HepG2 (cell line): Measurements from ENCODE around the gene TLX1. TPM values are rescaled to one million over a fixed set of nuclear protein-coding genes. Genes with fewer than 3 reads are reported as not detected.

ENCODE experiments used
- ATAC-seq: fragments of 200-7000 bp; cut with Tn5 transposase; 3 replicates; pipeline ENCODE4 v1.9.1; 2020; ENCODE audit warnings: mild to moderate bottlenecking, moderate library complexity
- BruUV-seq: library from RNA; stranded (reverse); fragments of 400-500 nt; replicated peaks from 2 replicates; lab custom pipeline; 2021; lab: Mats Ljungman, UMichigan
- CTCF ChIA-PET: fragments of 300-600 bp; formaldehyde crosslinking; extraction: SDS; loops from one replicate; lab custom pipeline; 2021; ENCODE audit warnings: low total read pairs, inconsistent platforms, low intra/inter-chr PET ratio; lab: Yijun Ruan, JAX
- POLR2A ChIA-PET: fragments of 350-600 bp; sonication (Branson Sonifier 250); formaldehyde crosslinking; loops from one replicate; lab custom pipeline; 2020; ENCODE audit warnings: antibody characterized with exemption, inconsistent platforms; lab: Yijun Ruan, JAX
- DNase-seq: peaks from one replicate; pipeline ENCODE4 v3.0.0-alpha.2; 2015; ENCODE audit warnings: low spot score
- FAIRE-seq: peaks from 3 replicates; lab custom pipeline; 2011; peaks lifted over from hg19 to GRCh38; lab: Jason Lieb, UNC
- H2AFZ ChIP-seq: one replicate; pipeline ENCODE4 v1.6.1; 2011; ENCODE audit warnings: low read length, inconsistent platforms
- H3K27ac ChIP-seq: fragments of 300-600 bp; 3 replicates; pipeline ENCODE4 v1.8.0; 2011; ENCODE audit warnings: mixed run types, mild to moderate bottlenecking, mixed read lengths, low read length, inconsistent platforms; ENCODE audit not compliant: insufficient read depth; ENCODE audit errors: extremely low read length
- H3K27me3 ChIP-seq, 2 experiments: fragments of 200-600 bp in 1 of 2; 2 replicates in 1 of 2; 3 replicates in 1 of 2; pipeline versions ENCODE4 v1.6.0 to v1.8.0; 2011; ENCODE audit warnings: low read length in 2 of 2, mild to moderate bottlenecking in 2 of 2, moderate library complexity in 2 of 2, inconsistent platforms in 1 of 2; ENCODE audit not compliant: insufficient read depth in 2 of 2, control insufficient read depth in 1 of 2
- H3K36me3 ChIP-seq, 2 experiments: fragments of 200-600 bp in 1 of 2; replicated peaks in 1 of 2; 2 replicates in 1 of 2; 3 replicates in 1 of 2; pipeline versions ENCODE4 v1.5.1 to v1.8.0; 2011; ENCODE audit warnings: low read length in 2 of 2, inconsistent platforms in 1 of 2; ENCODE audit not compliant: insufficient read depth in 2 of 2, control insufficient read depth in 1 of 2
- H3K4me1 ChIP-seq: 2 replicates; pipeline ENCODE4 v1.5.1; 2012; ENCODE audit warnings: low read length, inconsistent platforms; ENCODE audit not compliant: insufficient read depth
- H3K4me2 ChIP-seq: 2 replicates; pipeline ENCODE4 v1.6.0; 2011; ENCODE audit warnings: low read depth, low read length, inconsistent platforms
- H3K4me3 ChIP-seq, 3 experiments: fragments of 200-600 bp in 1 of 3; sonication (generic), shearing (Covaris generic) in 1 of 3; replicated peaks in 1 of 3; 2 replicates each; pipeline ENCODE4 v1.5.1; 2011 to 2016; ENCODE audit warnings: low read length in 3 of 3, inconsistent platforms in 2 of 3, low read depth in 2 of 3, mild to moderate bottlenecking in 2 of 3, control low read depth in 1 of 3, mixed read lengths in 1 of 3; ENCODE audit not compliant: insufficient read depth in 1 of 3
- H3K79me2 ChIP-seq: one replicate; pipeline ENCODE4 v1.6.1; 2011; ENCODE audit warnings: low read length, inconsistent platforms; ENCODE audit not compliant: insufficient read depth
- H3K9ac ChIP-seq: 2 replicates; pipeline ENCODE4 v1.6.0; 2011; ENCODE audit warnings: mild to moderate bottlenecking, low read depth, low read length, inconsistent platforms; ENCODE audit not compliant: insufficient read depth
- H3K9me3 ChIP-seq: 2 replicates; pipeline ENCODE4 v1.5.1; 2012; ENCODE audit warnings: mild to moderate bottlenecking, low read length
- H4K20me1 ChIP-seq: 2 replicates; pipeline ENCODE4 v1.6.0; 2011; ENCODE audit warnings: inconsistent platforms, mild to moderate bottlenecking, low read length, moderate library complexity; ENCODE audit not compliant: insufficient read depth
- SP140L ChIP-seq: sonication (generic); formaldehyde crosslinking; IDR thresholded peaks from 2 replicates; pipeline ENCODE4 v1.4.0; 2020; ENCODE audit warnings: missing genetic modification reagents, borderline replicate concordance
- SRSF9 ChIP-seq: fragments of 200-400 bp; formaldehyde crosslinking; IDR thresholded peaks from 2 replicates; pipeline ENCODE4 v1.6.1; 2018; ENCODE audit warnings: borderline replicate concordance, mild to moderate bottlenecking, low read depth, low read length; ENCODE audit not compliant: insufficient read depth, poor library complexity, severe bottlenecking
- SYNCRIP ChIP-seq: fragments of 200-400 bp; formaldehyde crosslinking; IDR thresholded peaks from 2 replicates; pipeline ENCODE4 v1.6.1; 2018; ENCODE audit warnings: mild to moderate bottlenecking, low read depth, low read length; ENCODE audit not compliant: insufficient read depth
- THYN1 ChIP-seq: sonication (generic); formaldehyde crosslinking; IDR thresholded peaks from 2 replicates; pipeline ENCODE4 v1.8.1; 2023; ENCODE audit warnings: low read depth, mild to moderate bottlenecking, moderate library complexity, missing genetic modification reagents, borderline replicate concordance
- ZFP36L1 ChIP-seq: sonication (generic); formaldehyde crosslinking; IDR thresholded peaks from 2 replicates; pipeline ENCODE4 v1.8.0; 2022; ENCODE audit warnings: mild to moderate bottlenecking, missing genetic modification reagents, moderate library complexity
- WGBS: methylation state at CpG from one replicate; pipeline ENCODE4 v1.1.6; 2017; ENCODE audit warnings: low lambda C conversion rate; 5-methylcytosine and 5-hydroxymethylcytosine counted together
- in situ Hi-C: cut with HindIII; loops from 2 replicates; pipeline ENCODE4 v1.10.0; 2017; ENCODE audit warnings: low pct_unique_long_range_greater_than_20kb; ENCODE audit not compliant: extremely low pct_ligation_motif_present
- intact Hi-C: fragments of 100-400 bp; cut with micrococcal nuclease; formaldehyde crosslinking; loops from one replicate; pipeline ENCODE4 v1.10.0; 2022; ENCODE audit not compliant: unreplicated experiment
- polyA plus RNA-seq, 8 experiments: library from polyadenylated mRNA; depleted of rRNA in 3 of 8; stranded (reverse) in 7 of 8; unstranded in 1 of 8; fragments of >200 nt; fragmentation: Illumina TruSeq in 4 of 8; extraction: Trizol in 4 of 8; gene quantifications; 2 replicates each; pipeline versions ENCODE4 v1.2.1 to v1.2.3, GENCODE V29; 2011 to 2016; ENCODE audit warnings: low read depth in 4 of 8, missing spikeins in 1 of 8, mixed read lengths in 1 of 8; ENCODE audit not compliant: insufficient read depth in 1 of 8
- total RNA-seq, 5 experiments: library from RNA; depleted of rRNA; stranded (reverse); fragments of >200 nt; fragmentation: Illumina TruSeq; extraction: Trizol; gene quantifications; 2 replicates each; pipeline ENCODE4 v1.2.3, GENCODE V29; 2016; ENCODE audit warnings: low read depth in 1 of 5
- TF ChIP-seq, protein P1 (sequence below): IDR thresholded peaks from 2 replicates; pipeline ENCODE4 v1.6.1; 2018; ENCODE audit warnings: missing genetic modification reagents
- TF ChIP-seq, protein P2 (sequence below): sonication (generic); formaldehyde crosslinking; IDR thresholded peaks from 2 replicates; pipeline ENCODE4 v1.9.0; 2021; ENCODE audit warnings: missing genetic modification reagents, borderline replicate concordance
- TF ChIP-seq, protein P3 (sequence below): sonication (generic); formaldehyde crosslinking; IDR thresholded peaks from 2 replicates; pipeline ENCODE4 v1.4.0; 2020; ENCODE audit warnings: low read depth, mild to moderate bottlenecking, missing genetic modification reagents
- TF ChIP-seq, protein P4 (sequence below): sonication (generic); formaldehyde crosslinking; IDR thresholded peaks from 2 replicates; pipeline ENCODE4 v1.4.0; 2020; ENCODE audit warnings: missing genetic modification reagents

The TLX1 gene
- total and polyA plus RNA-seq, 2 of the 13 experiments (the other 11 are each of a cell fraction or from before 2014, with no cell fraction given): 0.07 to 0.26 TPM

DNA sequence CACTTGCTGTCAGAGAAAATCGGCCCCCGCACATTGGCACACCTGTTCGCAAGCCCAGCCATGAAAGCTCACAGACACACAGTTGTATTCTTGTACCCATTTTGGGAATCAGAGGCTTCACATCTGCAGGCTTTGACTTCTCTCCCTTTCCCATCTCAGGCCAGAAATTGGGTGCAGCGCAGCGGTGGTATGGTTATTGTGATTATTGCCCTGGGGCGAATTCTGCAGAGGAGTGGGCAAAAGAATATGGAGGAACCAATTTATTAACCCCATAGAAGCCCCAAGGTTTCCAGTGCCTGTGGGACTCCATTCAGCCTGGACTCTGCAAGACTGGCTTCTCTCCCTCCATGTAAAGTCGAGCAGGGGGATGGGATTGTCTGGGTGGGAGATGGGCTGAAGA is 14.0 kb downstream of the TLX1 start:
- no peak overlapping the region for H3K4me2 ChIP-seq
- no peak for FAIRE-seq
- H3K27ac ChIP-seq: no peak overlapping the region
- TF ChIP-seq ZFP36L1 (CRISPR knock-in tag) (no peak), SP140L (CRISPR knock-in tag) (no peak), SYNCRIP (no peak), SRSF9 (no peak), THYN1 (CRISPR knock-in tag) (no peak)
- TF ChIP-seq, protein P1, sequence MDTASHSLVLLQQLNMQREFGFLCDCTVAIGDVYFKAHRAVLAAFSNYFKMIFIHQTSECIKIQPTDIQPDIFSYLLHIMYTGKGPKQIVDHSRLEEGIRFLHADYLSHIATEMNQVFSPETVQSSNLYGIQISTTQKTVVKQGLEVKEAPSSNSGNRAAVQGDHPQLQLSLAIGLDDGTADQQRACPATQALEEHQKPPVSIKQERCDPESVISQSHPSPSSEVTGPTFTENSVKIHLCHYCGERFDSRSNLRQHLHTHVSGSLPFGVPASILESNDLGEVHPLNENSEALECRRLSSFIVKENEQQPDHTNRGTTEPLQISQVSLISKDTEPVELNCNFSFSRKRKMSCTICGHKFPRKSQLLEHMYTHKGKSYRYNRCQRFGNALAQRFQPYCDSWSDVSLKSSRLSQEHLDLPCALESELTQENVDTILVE (CRISPR knock-in tag): no peak
- TF ChIP-seq, protein P2, sequence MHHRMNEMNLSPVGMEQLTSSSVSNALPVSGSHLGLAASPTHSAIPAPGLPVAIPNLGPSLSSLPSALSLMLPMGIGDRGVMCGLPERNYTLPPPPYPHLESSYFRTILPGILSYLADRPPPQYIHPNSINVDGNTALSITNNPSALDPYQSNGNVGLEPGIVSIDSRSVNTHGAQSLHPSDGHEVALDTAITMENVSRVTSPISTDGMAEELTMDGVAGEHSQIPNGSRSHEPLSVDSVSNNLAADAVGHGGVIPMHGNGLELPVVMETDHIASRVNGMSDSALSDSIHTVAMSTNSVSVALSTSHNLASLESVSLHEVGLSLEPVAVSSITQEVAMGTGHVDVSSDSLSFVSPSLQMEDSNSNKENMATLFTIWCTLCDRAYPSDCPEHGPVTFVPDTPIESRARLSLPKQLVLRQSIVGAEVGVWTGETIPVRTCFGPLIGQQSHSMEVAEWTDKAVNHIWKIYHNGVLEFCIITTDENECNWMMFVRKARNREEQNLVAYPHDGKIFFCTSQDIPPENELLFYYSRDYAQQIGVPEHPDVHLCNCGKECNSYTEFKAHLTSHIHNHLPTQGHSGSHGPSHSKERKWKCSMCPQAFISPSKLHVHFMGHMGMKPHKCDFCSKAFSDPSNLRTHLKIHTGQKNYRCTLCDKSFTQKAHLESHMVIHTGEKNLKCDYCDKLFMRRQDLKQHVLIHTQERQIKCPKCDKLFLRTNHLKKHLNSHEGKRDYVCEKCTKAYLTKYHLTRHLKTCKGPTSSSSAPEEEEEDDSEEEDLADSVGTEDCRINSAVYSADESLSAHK: no peak
- TF ChIP-seq, protein P3, sequence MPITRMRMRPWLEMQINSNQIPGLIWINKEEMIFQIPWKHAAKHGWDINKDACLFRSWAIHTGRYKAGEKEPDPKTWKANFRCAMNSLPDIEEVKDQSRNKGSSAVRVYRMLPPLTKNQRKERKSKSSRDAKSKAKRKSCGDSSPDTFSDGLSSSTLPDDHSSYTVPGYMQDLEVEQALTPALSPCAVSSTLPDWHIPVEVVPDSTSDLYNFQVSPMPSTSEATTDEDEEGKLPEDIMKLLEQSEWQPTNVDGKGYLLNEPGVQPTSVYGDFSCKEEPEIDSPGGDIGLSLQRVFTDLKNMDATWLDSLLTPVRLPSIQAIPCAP (CRISPR knock-in tag): no peak
- TF ChIP-seq, protein P4, sequence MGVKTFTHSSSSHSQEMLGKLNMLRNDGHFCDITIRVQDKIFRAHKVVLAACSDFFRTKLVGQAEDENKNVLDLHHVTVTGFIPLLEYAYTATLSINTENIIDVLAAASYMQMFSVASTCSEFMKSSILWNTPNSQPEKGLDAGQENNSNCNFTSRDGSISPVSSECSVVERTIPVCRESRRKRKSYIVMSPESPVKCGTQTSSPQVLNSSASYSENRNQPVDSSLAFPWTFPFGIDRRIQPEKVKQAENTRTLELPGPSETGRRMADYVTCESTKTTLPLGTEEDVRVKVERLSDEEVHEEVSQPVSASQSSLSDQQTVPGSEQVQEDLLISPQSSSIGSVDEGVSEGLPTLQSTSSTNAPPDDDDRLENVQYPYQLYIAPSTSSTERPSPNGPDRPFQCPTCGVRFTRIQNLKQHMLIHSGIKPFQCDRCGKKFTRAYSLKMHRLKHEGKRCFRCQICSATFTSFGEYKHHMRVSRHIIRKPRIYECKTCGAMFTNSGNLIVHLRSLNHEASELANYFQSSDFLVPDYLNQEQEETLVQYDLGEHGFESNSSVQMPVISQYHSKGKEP (CRISPR knock-in tag): no peak
- TF ChIP-seq, all 625 proteins: peak for 0
- no peak for ATAC-seq
- no TSS peak for BruUV-seq
- no peaks in the 10 kb centered on the region for H3K36me3 ChIP-seq
- H3K4me3 ChIP-seq: no peak overlapping the region
- in situ Hi-C loops: no loop called here
- H3K79me2 ChIP-seq: no peaks in the 10 kb centered on the region
- H3K4me1 ChIP-seq: peaks cover 12% of the 10 kb centered on the region
- H3K9me3 ChIP-seq: no peaks in the 10 kb centered on the region
- H3K9ac ChIP-seq: no peak overlapping the region
- H4K20me1 ChIP-seq: no peaks in the 10 kb centered on the region
- intact Hi-C loops: no loop called here
- DNase-seq: no peak
- 40% methylated on average over 7 of the region's 7 CpGs for WGBS
- H3K27me3 ChIP-seq: peaks cover 18 to 85% of the 10 kb centered on the region in 2 experiments
- no peak overlapping the region for H2AFZ ChIP-seq
- CTCF ChIA-PET: no interaction called here
- POLR2A ChIA-PET: no interaction called here
